ENCODE measurements around the gene SRPRB.

DNA sequence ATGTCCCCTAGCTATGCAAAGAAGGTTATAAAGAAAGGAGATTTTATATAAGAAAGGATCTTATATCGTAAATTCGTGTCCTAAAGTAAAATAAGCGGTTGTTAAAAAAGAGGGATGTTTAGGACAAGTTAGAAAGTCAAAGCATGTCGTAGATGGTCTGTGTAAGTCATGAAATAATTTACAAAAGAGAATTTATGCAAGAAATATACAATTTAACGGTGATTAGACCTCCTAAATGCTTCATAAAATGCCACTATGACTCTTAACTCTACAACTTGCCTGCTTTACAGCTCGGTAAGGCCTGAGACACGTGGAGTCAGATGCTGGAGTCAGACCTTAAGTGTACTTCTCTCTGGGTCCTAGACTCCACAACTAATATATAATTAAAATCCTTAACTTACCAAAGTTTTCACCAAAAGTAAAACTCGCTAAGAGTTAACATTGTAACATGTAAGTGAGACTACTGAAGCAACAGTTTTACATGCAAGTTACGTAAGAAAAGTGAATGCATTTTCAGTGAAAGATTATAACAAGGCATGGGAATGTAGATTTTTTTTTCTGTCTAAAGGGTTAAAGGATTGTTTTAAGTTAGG lies 13.3 kb upstream of the SRPRB start:
- TF ChIP-seq BHLHE40 (IDR thresholded peaks at IDR 0.05; ENCODE audit: borderline replicate concordance) (no peak), FOXA1 (IDR thresholded peaks at IDR 0.05) (no peak), L3MBTL2 (conservative IDR thresholded peaks at IDR 0.05) (no peak), SP1 (IDR thresholded peaks at IDR 0.05) (no peak)
